Tibial nerve (tissue), 4 donors: ENCODE data around the gene MGLL. TPM values are rescaled to one million over a fixed set of nuclear protein-coding genes. Genes with fewer than 3 reads are reported as not detected.

Experiments
- DNase-seq, 2 donors: peaks; one replicate each; pipeline ENCODE4 v3.0.0-alpha.2; 2019; ENCODE audit warnings: low spot score in 2 of 2
- H3K27ac ChIP-seq, 4 donors: fragments of 200-600 bp; sonication (generic) in 3 of 4; one replicate each; pipeline ENCODE4 v1.5.1; 2017 to 2019; ENCODE audit warnings: mild to moderate bottlenecking in 1 of 4
- H3K27me3 ChIP-seq, 2 donors: fragments of 200-600 bp; sonication (generic) in 1 of 2; one replicate each; pipeline versions ENCODE4 v1.5.1 to v1.6.0; 2017 to 2019
- H3K36me3 ChIP-seq, 3 donors: fragments of 200-600 bp; sonication (generic); one replicate each; pipeline ENCODE4 v1.5.1; 2018 to 2019
- H3K4me1 ChIP-seq, 4 donors: fragments of 200-600 bp; sonication (generic) in 3 of 4; one replicate each; pipeline ENCODE4 v1.5.1; 2017 to 2019
- H3K4me3 ChIP-seq, 4 donors: fragments of 200-600 bp; sonication (generic) in 3 of 4; one replicate each; pipeline ENCODE4 v1.5.1; 2017 to 2019; ENCODE audit warnings: mild to moderate bottlenecking in 1 of 4, moderate library complexity in 1 of 4
- H3K9me3 ChIP-seq, 4 donors: fragments of 200-600 bp; sonication (generic) in 3 of 4; one replicate each; pipeline ENCODE4 v1.5.1; 2017 to 2019
- EP300 ChIP-seq, 2 donors: sonication (generic); formaldehyde crosslinking; IDR thresholded peaks; one replicate each; pipeline ENCODE4 v1.6.1; 2017; ENCODE audit warnings: antibody characterized with exemption in 2 of 2, mild to moderate bottlenecking in 1 of 2
- POLR2A ChIP-seq, 2 donors: fragments of 450-650 bp; IDR thresholded peaks; one replicate each; pipeline ENCODE4 v1.6.1; 2017; ENCODE audit warnings: antibody characterized with exemption in 2 of 2, mild to moderate bottlenecking in 2 of 2, moderate library complexity in 2 of 2
- WGBS, 2 donors: methylation state at CpG; one replicate each; pipeline ENCODE4 v1.1.5; 2018; 5-methylcytosine and 5-hydroxymethylcytosine counted together
- total RNA-seq, 4 donors: library from RNA; depleted of rRNA; stranded (reverse); fragments of >200 nt; gene quantifications; one replicate each; pipeline ENCODE4 v1.1.0, GENCODE V29; 2016
- TF ChIP-seq, protein P1 (sequence below), 5 experiments: fragments of 200-600 bp in 3 of 5; fragments of 450-650 bp in 2 of 5; sonication (generic) in 3 of 5; IDR thresholded peaks; one replicate each; pipeline ENCODE4 v1.5.1; 2016 to 2019; ENCODE audit warnings: antibody characterized with exemption in 5 of 5, mild to moderate bottlenecking in 3 of 5, moderate library complexity in 2 of 5

The MGLL gene
- total RNA-seq, 4 donors from 2014 or later, result 67.5 to 96.6 (median 86.1) TPM

GRCh38 chr3:127673191-127674100 is 148.9 kb downstream of the MGLL start:
- 12 to 17% methylated on average over 38 to 48 of the region's 51 CpGs for WGBS, 2 donors
- H3K9me3 ChIP-seq, result no peaks in the 10 kb centered on the region
- H3K27me3 ChIP-seq, result no peaks in the 10 kb centered on the region
- DNase-seq, result peak in 1 of 2 donors; percentile 19
- peaks cover 0 to 36% (median 0%) of the 10 kb centered on the region in 3 donors for H3K36me3 ChIP-seq
- peak overlapping the region; percentile 80 to 96 (median 94) for H3K27ac ChIP-seq
- H3K4me1 ChIP-seq, result peaks cover 0 to 46% (median 18%) of the 10 kb centered on the region in 4 donors
- peak overlapping the region; percentile 71 to 82 (median 76) for H3K4me3 ChIP-seq
- TF ChIP-seq POLR2A (IDR thresholded peaks at IDR 0.05) (no peak), EP300 (IDR thresholded peaks at IDR 0.05) (no peak)
- TF ChIP-seq, protein P1, sequence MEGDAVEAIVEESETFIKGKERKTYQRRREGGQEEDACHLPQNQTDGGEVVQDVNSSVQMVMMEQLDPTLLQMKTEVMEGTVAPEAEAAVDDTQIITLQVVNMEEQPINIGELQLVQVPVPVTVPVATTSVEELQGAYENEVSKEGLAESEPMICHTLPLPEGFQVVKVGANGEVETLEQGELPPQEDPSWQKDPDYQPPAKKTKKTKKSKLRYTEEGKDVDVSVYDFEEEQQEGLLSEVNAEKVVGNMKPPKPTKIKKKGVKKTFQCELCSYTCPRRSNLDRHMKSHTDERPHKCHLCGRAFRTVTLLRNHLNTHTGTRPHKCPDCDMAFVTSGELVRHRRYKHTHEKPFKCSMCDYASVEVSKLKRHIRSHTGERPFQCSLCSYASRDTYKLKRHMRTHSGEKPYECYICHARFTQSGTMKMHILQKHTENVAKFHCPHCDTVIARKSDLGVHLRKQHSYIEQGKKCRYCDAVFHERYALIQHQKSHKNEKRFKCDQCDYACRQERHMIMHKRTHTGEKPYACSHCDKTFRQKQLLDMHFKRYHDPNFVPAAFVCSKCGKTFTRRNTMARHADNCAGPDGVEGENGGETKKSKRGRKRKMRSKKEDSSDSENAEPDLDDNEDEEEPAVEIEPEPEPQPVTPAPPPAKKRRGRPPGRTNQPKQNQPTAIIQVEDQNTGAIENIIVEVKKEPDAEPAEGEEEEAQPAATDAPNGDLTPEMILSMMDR (IDR thresholded peaks at IDR 0.05), result no peak

DNA sequence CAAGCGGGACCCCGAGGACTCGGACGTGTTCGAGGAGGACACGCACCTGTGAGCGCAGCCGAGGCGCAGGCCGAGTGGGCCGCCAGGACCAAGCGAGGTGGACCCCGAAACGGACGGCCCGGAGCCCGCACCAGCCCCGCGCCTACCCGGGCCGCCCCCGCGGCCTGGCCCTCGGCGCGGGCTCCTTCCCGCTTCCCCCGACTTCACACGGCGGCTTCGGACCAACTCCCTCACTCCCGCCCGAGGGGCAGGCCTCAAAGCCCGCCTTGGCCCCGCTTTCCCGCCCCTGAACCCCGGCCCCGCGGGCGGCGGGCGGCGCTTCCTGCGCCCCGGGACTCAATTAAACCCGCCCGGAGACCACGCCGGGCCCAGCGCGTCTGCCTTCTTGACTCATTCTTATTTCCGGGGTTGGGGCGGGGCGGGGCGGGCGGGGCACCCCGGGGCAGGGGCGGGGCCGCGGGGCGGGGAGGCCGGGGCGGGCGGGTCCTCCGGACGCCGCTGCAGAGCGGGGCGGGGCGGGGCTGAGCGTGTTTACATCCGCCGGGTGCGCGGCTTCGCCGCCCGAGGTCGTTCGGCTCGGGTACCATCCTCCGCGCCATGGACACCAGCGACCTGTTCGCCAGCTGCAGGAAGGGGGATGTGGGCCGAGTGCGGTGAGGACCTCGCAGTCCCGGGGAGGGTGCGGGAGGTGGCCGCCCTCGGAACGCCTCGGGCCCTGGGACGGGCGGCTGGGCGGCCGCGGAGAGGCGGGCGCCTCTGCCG is 149.7 kb downstream of the MGLL start, which contains the start of gene ABTB1:
Gene ABTB1, plus strand, starts transcription at position 524 of the 762 bp plus-strand sequence. Its CDS starts 74 bp downstream, at position 598.
- Histone ChIP-seq H3K9me3 (no peaks in the 10 kb centered on the region), H3K36me3 (peaks cover 0 to 27% (median 0%) of the 10 kb centered on the region in 3 donors), H3K4me3 (peak within 1 kb of the TSS; percentile 71 to 82 (median 76)), H3K4me1 (peaks cover 0 to 43% (median 18%) of the 10 kb centered on the region in 4 donors), H3K27ac (peak within 1 kb of the TSS; percentile 80 to 96 (median 94)), H3K27me3 (no peaks in the 10 kb centered on the region)
- TF ChIP-seq EP300 (IDR thresholded peaks at IDR 0.05) (peak in 1 of 2 donors; percentile 88), POLR2A (IDR thresholded peaks at IDR 0.05) (peak; percentile 17 to 87)
- TF ChIP-seq, protein P1 (IDR thresholded peaks at IDR 0.05), result no peak
- peak; percentile 76 to 82 for DNase-seq
- WGBS, 2 donors, result 0% methylated on average over 10 of the region's 102 CpGs; no CpG with 5 or more reads in 1 of the 2 donors

DNA sequence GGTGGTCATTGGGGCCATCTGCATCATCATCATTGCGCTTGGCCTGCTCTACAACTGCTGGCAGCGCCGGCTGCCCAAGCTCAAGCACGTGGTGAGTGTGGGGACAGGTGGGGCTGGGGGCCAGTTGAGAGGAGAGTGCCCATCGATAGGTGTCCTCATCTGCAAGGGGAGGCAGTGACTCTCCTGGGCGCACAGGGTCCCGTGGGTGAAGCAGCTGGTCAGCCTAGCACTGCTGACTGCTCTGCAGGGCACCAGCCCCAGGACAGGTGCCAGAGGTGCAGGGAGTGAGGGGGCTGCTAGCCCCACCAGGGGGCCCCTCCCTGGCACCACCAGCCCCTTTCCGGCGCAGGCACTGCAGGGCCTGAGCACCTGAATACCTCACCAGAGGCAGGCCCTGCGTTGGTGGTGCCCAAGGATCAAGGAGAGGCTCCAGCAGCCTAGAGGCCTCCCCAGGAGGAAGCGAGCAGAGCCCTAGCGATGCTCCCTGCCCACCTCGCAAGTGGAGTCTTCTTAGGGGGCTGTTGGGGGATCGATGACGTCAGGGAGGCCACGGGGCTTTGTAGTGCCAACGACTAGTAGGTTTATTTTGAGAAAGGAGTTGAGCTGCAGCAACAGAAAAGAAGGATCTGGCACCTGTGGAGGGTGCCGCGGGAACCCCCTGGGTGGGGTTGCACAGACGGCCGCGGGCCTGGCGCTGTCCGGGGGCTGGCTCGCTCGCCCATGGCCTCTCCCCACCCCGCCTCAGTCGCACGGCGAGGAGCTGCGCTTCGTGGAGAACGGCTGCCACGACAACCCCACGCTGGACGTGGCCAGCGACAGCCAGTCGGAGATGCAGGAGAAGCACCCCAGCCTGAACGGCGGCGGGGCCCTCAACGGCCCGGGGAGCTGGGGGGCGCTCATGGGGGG is 150.5 kb downstream of the MGLL start:
- Histone ChIP-seq H3K27me3 (no peaks in the 10 kb centered on the region), H3K9me3 (no peaks in the 10 kb centered on the region), H3K27ac (peak overlapping the region; percentile 80 to 96 (median 94)), H3K4me1 (peaks cover 0 to 43% (median 18%) of the 10 kb centered on the region in 4 donors), H3K4me3 (peak overlapping the region; percentile 71 to 82 (median 76)), H3K36me3 (peaks cover 0 to 19% (median 0%) of the 10 kb centered on the region in 3 donors)
- 32 to 47% methylated on average over 20 to 31 of the region's 44 CpGs for WGBS, 2 donors
- peak in 1 of 2 donors; percentile 13 for DNase-seq
- TF ChIP-seq POLR2A (IDR thresholded peaks at IDR 0.05), result no peak
- TF ChIP-seq EP300 (IDR thresholded peaks at IDR 0.05), result no peak
- TF ChIP-seq, protein P1 (IDR thresholded peaks at IDR 0.05), result no peak

DNA sequence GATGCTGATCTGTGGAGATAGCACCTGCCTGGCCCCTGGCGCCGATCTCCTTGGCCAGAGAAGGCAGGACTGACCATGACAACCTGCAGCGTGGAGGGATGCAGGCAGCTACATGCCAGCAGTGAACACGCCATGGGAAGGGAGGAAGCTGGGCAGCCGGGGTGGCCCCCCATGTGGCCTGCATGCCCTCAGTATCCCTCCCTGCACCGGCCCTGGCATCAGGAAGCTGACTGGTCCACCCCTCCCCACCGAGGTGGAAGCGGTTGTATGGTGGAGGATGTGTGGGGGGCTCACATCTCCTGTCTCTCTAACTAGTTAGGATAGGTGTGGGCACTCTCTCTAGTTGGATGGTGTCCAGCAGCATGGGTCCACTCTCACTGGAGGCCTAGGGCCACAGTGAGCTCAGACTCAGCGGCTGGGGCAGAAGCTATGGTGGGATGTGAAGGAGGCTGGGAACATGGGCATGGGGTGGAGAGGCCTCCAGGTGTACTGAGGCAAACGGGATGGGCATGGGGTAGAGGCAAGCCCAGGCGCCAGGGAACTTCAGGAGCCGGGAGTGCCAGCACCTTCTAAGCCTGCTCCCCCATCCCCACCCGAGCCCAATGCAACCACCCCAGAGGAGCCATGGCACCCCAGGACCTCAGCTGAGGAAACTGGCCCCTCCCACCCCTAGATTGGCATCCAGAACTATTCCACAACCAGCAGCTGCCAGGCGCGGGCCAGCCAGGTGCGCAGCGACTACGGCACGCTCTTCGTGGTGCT is 151.4 kb downstream of the MGLL start:
- WGBS, 2 donors, result 95 to 96% methylated on average over 16 to 19 of the region's 20 CpGs
- TF ChIP-seq, protein P1 (IDR thresholded peaks at IDR 0.05), result no peak
- TF ChIP-seq EP300 (IDR thresholded peaks at IDR 0.05) (no peak), POLR2A (IDR thresholded peaks at IDR 0.05) (no peak)
- Histone ChIP-seq H3K9me3 (no peaks in the 10 kb centered on the region), H3K27me3 (no peaks in the 10 kb centered on the region), H3K36me3 (peaks cover 0 to 11% (median 0%) of the 10 kb centered on the region in 3 donors), H3K27ac (no peak overlapping the region), H3K4me1 (peaks cover 0 to 35% (median 18%) of the 10 kb centered on the region in 4 donors), H3K4me3 (no peak overlapping the region)
- no peak for DNase-seq
